HepG2 (cell line): ENCODE results near the gene AMIGO1. TPM values are rescaled to one million over a fixed set of nuclear protein-coding genes. Genes with fewer than 3 reads are reported as not detected.

Source experiments
- CREBL2 ChIP-seq: sonication (generic); formaldehyde crosslinking; IDR thresholded peaks from 2 replicates; pipeline ENCODE4 v1.8.1; 2023; ENCODE audit warnings: missing genetic modification reagents, mild to moderate bottlenecking, borderline replicate concordance
- FUBP1 ChIP-seq: sonication (generic); formaldehyde crosslinking; IDR thresholded peaks from 2 replicates; pipeline ENCODE4 v1.5.1; 2020; ENCODE audit warnings: missing genetic modification reagents, mild to moderate bottlenecking, borderline replicate concordance
- GATAD2A ChIP-seq: IDR thresholded peaks from 2 replicates; pipeline ENCODE4 v1.6.1; 2016
- HNF4G ChIP-seq, 2 experiments: sonication (generic) in 1 of 2; formaldehyde crosslinking in 1 of 2; IDR thresholded peaks; 2 replicates each; pipeline versions ENCODE4 v1.4.0 to v1.6.1; 2011 to 2020; ENCODE audit warnings: borderline replicate concordance in 2 of 2, low read depth in 2 of 2, mild to moderate bottlenecking in 2 of 2, low read length in 1 of 2, missing genetic modification reagents in 1 of 2, moderate library complexity in 1 of 2
- HOXA5 ChIP-seq: sonication (generic); formaldehyde crosslinking; IDR thresholded peaks from 2 replicates; pipeline ENCODE4 v1.4.0; 2020; ENCODE audit warnings: missing genetic modification reagents
- KLF12 ChIP-seq: sonication (generic); formaldehyde crosslinking; IDR thresholded peaks from 2 replicates; pipeline ENCODE4 v1.4.0; 2020; ENCODE audit warnings: missing genetic modification reagents, borderline replicate concordance
- POLR2G ChIP-seq: fragments of 200-400 bp; formaldehyde crosslinking; IDR thresholded peaks from 2 replicates; pipeline ENCODE4 v1.6.1; 2018; ENCODE audit warnings: mild to moderate bottlenecking, low read depth, low read length, moderate library complexity
- PTBP1 ChIP-seq: fragments of 200-400 bp; formaldehyde crosslinking; IDR thresholded peaks from 2 replicates; pipeline ENCODE4 v1.6.1; 2018; ENCODE audit warnings: low read length, low read depth; ENCODE audit not compliant: poor library complexity, severe bottlenecking
- RELA ChIP-seq: sonication (generic); formaldehyde crosslinking; IDR thresholded peaks from 2 replicates; pipeline ENCODE4 v1.4.0; 2020; ENCODE audit warnings: missing genetic modification reagents
- SP2 ChIP-seq: sonication (generic); formaldehyde crosslinking; IDR thresholded peaks from 2 replicates; pipeline ENCODE4 v1.5.1; 2020; ENCODE audit warnings: mild to moderate bottlenecking, missing genetic modification reagents
- ZBTB25 ChIP-seq: IDR thresholded peaks from 2 replicates; pipeline ENCODE4 v1.6.1; 2018; ENCODE audit warnings: missing genetic modification reagents
- ZFP36L1 ChIP-seq: sonication (generic); formaldehyde crosslinking; IDR thresholded peaks from 2 replicates; pipeline ENCODE4 v1.8.0; 2022; ENCODE audit warnings: mild to moderate bottlenecking, missing genetic modification reagents, moderate library complexity
- ZNF136 ChIP-seq: sonication (generic); formaldehyde crosslinking; IDR thresholded peaks from 2 replicates; pipeline ENCODE4 v1.8.1; 2022; ENCODE audit warnings: low read depth, mild to moderate bottlenecking, moderate library complexity, missing genetic modification reagents
- ZNF333 ChIP-seq: sonication (generic); formaldehyde crosslinking; IDR thresholded peaks from 2 replicates; pipeline ENCODE4 v1.4.0; 2020; ENCODE audit warnings: mild to moderate bottlenecking, missing genetic modification reagents, borderline replicate concordance
- ZNF343 ChIP-seq: sonication (generic); formaldehyde crosslinking; IDR thresholded peaks from 2 replicates; pipeline ENCODE4 v1.4.0; 2020; ENCODE audit warnings: mild to moderate bottlenecking, missing genetic modification reagents
- ZNF441 ChIP-seq: sonication (generic); formaldehyde crosslinking; IDR thresholded peaks from 2 replicates; pipeline ENCODE4 v1.7.0; 2021; ENCODE audit warnings: missing genetic modification reagents, borderline replicate concordance
- ZNF607 ChIP-seq: sonication (generic); formaldehyde crosslinking; IDR thresholded peaks from 2 replicates; pipeline ENCODE4 v1.5.1; 2020; ENCODE audit warnings: missing genetic modification reagents, mild to moderate bottlenecking, borderline replicate concordance
- ZNF644 ChIP-seq: IDR thresholded peaks from 2 replicates; pipeline ENCODE4 v1.6.1; 2016; ENCODE audit warnings: low read depth
- ZNF878 ChIP-seq: sonication (generic); formaldehyde crosslinking; IDR thresholded peaks from 2 replicates; pipeline ENCODE4 v1.8.1; 2023; ENCODE audit warnings: mild to moderate bottlenecking, missing genetic modification reagents, moderate library complexity
- ZSCAN31 ChIP-seq: sonication (generic); formaldehyde crosslinking; IDR thresholded peaks from 2 replicates; pipeline ENCODE4 v1.5.0; 2020; ENCODE audit warnings: low read depth, mild to moderate bottlenecking, missing genetic modification reagents
- polyA plus RNA-seq, 8 experiments: library from polyadenylated mRNA; depleted of rRNA in 3 of 8; stranded (reverse) in 7 of 8; unstranded in 1 of 8; fragments of >200 nt; fragmentation: Illumina TruSeq in 4 of 8; extraction: Trizol in 4 of 8; gene quantifications; 2 replicates each; pipeline versions ENCODE4 v1.2.1 to v1.2.3, GENCODE V29; 2011 to 2016; ENCODE audit warnings: low read depth in 4 of 8, missing spikeins in 1 of 8, mixed read lengths in 1 of 8; ENCODE audit not compliant: insufficient read depth in 1 of 8
- total RNA-seq, 5 experiments: library from RNA; depleted of rRNA; stranded (reverse); fragments of >200 nt; fragmentation: Illumina TruSeq; extraction: Trizol; gene quantifications; 2 replicates each; pipeline ENCODE4 v1.2.3, GENCODE V29; 2016; ENCODE audit warnings: low read depth in 1 of 5
- TF ChIP-seq, protein P1 (sequence below): sonication (generic); formaldehyde crosslinking; IDR thresholded peaks from 2 replicates; pipeline ENCODE4 v1.5.0; 2020; ENCODE audit warnings: mild to moderate bottlenecking, missing genetic modification reagents
- TF ChIP-seq, protein P2 (sequence below): sonication (generic); formaldehyde crosslinking; IDR thresholded peaks from 2 replicates; pipeline ENCODE4 v1.5.0; 2020; ENCODE audit warnings: missing genetic modification reagents, mild to moderate bottlenecking, borderline replicate concordance

Gene AMIGO1
- total and polyA plus RNA-seq, 2 of the 13 experiments (the other 11 are each of a cell fraction or from before 2014, with no cell fraction given), result 0.40 to 1.3 TPM

DNA sequence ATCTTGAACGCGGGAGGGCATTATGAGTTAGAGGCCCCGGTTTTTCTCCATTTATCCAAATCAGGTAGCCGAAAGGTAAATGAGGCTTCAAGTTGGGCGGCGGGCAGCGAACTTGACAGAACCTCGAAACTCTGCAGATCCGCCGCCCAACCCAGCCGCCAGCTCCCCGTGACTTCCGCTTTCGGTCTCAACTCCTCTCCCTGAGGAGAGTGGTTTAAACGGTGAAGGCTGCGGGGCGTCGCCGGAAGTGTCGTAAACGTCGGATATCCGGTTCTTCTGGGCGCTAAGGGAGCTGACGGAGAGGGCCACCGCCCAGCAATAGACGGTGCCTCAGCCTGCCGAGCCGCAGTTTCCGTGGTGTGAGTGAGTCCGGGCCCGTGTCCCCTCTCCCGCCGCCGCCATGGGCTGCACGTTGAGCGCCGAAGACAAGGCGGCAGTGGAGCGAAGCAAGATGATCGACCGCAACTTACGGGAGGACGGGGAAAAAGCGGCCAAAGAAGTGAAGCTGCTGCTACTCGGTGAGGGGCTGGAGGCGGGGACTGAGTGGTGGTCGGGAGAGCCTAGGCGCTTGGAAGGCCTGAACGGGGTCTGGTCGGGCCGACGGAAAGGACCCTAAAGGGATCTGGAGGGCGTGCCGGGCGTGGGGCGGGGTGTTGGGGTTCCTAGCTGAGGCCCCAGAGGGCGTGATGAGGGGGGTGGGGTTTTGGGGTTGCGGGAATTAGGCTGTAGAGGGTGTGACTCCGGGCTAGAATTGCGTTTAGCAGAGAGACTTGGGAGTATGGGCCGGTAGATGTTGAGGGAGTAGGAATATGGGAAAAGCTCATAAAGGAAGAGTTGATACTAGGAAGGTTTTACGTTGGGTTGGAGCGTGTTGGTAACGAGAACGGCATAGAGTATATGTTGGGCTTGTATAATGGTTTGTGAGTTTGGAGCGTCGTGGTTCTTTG is 39.1 kb upstream of the AMIGO1 start, which contains the start of gene GNAI3 (continued):
- TF ChIP-seq CREBL2 (CRISPR knock-in tag) (no peak), SP2 (peak; percentile 76), FUBP1 (CRISPR knock-in tag) (no peak), ZNF441 (CRISPR knock-in tag) (no peak), KLF12 (peak; percentile 95; the same call in 1 of the 2 replicates), ZNF878 (CRISPR knock-in tag) (no peak), PTBP1 (no peak), ZNF333 (CRISPR knock-in tag) (no peak), ZFP36L1 (0 out of 2 replicates have a peak, but pooled peaks have one; percentile 41), HOXA5 (CRISPR knock-in tag) (no peak), ZNF136 (no peak), GATAD2A (CRISPR knock-in tag) (peak; percentile 56), ZNF343 (CRISPR knock-in tag) (peak; percentile 54; the same call in 1 of the 2 replicates), POLR2G (peak; percentile 98), ZBTB25 (CRISPR knock-in tag) (0 out of 2 replicates have a peak, but pooled peaks have one; percentile 18), ZNF607 (CRISPR knock-in tag) (peak; percentile 85), ZNF644 (CRISPR knock-in tag) (no peak), RELA (CRISPR knock-in tag) (no peak), ZSCAN31 (CRISPR knock-in tag) (peak; percentile 86; the same call in 1 of the 2 replicates), HNF4G (IDR thresholded peaks at IDR 0.05; ENCODE audit: borderline replicate concordance, low read depth, low read length) (no peak), HNF4G (CRISPR knock-in tag; IDR thresholded peaks at IDR 0.05; ENCODE audit: borderline replicate concordance, low read depth) (no peak; the same call in 1 of the 2 replicates)
- TF ChIP-seq, protein P1, sequence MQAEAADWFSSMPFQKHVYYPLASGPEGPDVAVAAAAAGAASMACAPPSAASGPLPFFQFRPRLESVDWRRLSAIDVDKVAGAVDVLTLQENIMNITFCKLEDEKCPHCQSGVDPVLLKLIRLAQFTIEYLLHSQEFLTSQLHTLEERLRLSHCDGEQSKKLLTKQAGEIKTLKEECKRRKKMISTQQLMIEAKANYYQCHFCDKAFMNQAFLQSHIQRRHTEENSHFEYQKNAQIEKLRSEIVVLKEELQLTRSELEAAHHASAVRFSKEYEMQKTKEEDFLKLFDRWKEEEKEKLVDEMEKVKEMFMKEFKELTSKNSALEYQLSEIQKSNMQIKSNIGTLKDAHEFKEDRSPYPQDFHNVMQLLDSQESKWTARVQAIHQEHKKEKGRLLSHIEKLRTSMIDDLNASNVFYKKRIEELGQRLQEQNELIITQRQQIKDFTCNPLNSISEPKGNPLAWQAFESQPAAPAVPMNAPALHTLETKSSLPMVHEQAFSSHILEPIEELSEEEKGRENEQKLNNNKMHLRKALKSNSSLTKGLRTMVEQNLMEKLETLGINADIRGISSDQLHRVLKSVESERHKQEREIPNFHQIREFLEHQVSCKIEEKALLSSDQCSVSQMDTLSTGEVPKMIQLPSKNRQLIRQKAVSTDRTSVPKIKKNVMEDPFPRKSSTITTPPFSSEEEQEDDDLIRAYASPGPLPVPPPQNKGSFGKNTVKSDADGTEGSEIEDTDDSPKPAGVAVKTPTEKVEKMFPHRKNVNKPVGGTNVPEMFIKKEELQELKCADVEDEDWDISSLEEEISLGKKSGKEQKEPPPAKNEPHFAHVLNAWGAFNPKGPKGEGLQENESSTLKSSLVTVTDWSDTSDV, result peak; percentile 65; the same call in 1 of the 2 replicates
- TF ChIP-seq, protein P2, sequence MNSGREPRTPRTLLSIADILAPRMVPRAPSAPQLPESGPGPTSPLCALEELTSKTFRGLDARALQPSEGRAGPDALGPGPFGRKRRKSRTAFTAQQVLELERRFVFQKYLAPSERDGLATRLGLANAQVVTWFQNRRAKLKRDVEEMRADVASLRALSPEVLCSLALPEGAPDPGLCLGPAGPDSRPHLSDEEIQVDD (CRISPR knock-in tag), result peak; percentile 34; the same call in 1 of the 2 replicates
